IMR-90 (cell line): Measurements from ENCODE around the gene TRIML1.

ENCODE experiments used
- BHLHE40 ChIP-seq: fragments of 150-350 bp; IDR thresholded peaks from 2 replicates; pipeline ENCODE4 v1.6.1; 2016; ENCODE audit warnings: mild to moderate bottlenecking, low read depth, low read length
- CEBPB ChIP-seq: IDR thresholded peaks from 2 replicates; pipeline ENCODE4 v1.6.1; 2012; ENCODE audit warnings: low read depth, low read length, improper control_type of control experiment
- POLR2A ChIP-seq: IDR thresholded peaks from 2 replicates; pipeline ENCODE4 v1.6.1; 2012; ENCODE audit warnings: mild to moderate bottlenecking, low read depth, low read length
- RAD21 ChIP-seq: IDR thresholded peaks from 2 replicates; pipeline ENCODE4 v1.6.1; 2012; ENCODE audit warnings: low read length, improper control_type of control experiment
- RCOR1 ChIP-seq: IDR thresholded peaks from 2 replicates; pipeline ENCODE4 v1.6.1; 2012; ENCODE audit warnings: mild to moderate bottlenecking, low read length, improper control_type of control experiment; ENCODE audit not compliant: insufficient replicate concordance
- RFX5 ChIP-seq: IDR thresholded peaks from 2 replicates; pipeline ENCODE4 v1.8.0; 2012; ENCODE audit warnings: low read depth, mild to moderate bottlenecking, low read length, moderate library complexity
- USF2 ChIP-seq: fragments of 150-350 bp; IDR thresholded peaks from 2 replicates; pipeline ENCODE4 v1.6.1; 2017; ENCODE audit warnings: mild to moderate bottlenecking, antibody characterized with exemption, low read length, low read depth
- TF ChIP-seq, protein P1 (sequence below): conservative IDR thresholded peaks from 2 replicates; pipeline ENCODE4 v1.5.1; 2012; ENCODE audit warnings: mild to moderate bottlenecking, low read depth, low read length, improper control_type of control experiment

GRCh38 chr4:188146618-188147017 lies 7.4 kb downstream of the TRIML1 start:
- no peak for TF ChIP-seq RCOR1
- TF ChIP-seq RFX5: no peak
- no peak for TF ChIP-seq POLR2A
- no peak for TF ChIP-seq USF2
- TF ChIP-seq, protein P1, sequence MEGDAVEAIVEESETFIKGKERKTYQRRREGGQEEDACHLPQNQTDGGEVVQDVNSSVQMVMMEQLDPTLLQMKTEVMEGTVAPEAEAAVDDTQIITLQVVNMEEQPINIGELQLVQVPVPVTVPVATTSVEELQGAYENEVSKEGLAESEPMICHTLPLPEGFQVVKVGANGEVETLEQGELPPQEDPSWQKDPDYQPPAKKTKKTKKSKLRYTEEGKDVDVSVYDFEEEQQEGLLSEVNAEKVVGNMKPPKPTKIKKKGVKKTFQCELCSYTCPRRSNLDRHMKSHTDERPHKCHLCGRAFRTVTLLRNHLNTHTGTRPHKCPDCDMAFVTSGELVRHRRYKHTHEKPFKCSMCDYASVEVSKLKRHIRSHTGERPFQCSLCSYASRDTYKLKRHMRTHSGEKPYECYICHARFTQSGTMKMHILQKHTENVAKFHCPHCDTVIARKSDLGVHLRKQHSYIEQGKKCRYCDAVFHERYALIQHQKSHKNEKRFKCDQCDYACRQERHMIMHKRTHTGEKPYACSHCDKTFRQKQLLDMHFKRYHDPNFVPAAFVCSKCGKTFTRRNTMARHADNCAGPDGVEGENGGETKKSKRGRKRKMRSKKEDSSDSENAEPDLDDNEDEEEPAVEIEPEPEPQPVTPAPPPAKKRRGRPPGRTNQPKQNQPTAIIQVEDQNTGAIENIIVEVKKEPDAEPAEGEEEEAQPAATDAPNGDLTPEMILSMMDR: no peak
- TF ChIP-seq BHLHE40: no peak
- no peak for TF ChIP-seq RAD21
- TF ChIP-seq CEBPB: no peak
